PC-3 (cell line): ENCODE measurements around the gene CHN1. TPM values are rescaled to one million over a fixed set of nuclear protein-coding genes. Genes with fewer than 3 reads are reported as not detected.

ENCODE experiments used
- ATAC-seq: fragments of 200-7000 bp; cut with Tn5 transposase; 2 replicates; pipeline ENCODE4 v1.9.1; 2020; ENCODE audit warnings: mild to moderate bottlenecking, moderate library complexity
- BruUV-seq: library from RNA; stranded (reverse); fragments of 400-500 nt; replicated peaks from 2 replicates; lab custom pipeline; 2021; lab: Mats Ljungman, UMichigan
- CTCF ChIA-PET: fragments of 300-600 bp; sonication (Branson Sonifier 250); formaldehyde crosslinking; loops from one replicate; lab custom pipeline; 2022; ENCODE audit warnings: antibody characterized with exemption; lab: Charles Lee
- POLR2A ChIA-PET: fragments of 300-600 bp; sonication (Branson Sonifier 250); formaldehyde crosslinking; loops from one replicate; lab custom pipeline; 2022; ENCODE audit warnings: antibody characterized with exemption; ENCODE audit not compliant: unreplicated experiment; lab: Charles Lee
- DNase-seq: peaks from one replicate; pipeline ENCODE4 v3.0.0-alpha.2; 2015
- H2AFZ ChIP-seq: fragments of 300-600 bp; sonication (generic); 2 replicates; pipeline ENCODE4 v1.6.0; 2016; ENCODE audit warnings: antibody characterized with exemption, low read length
- H3F3A ChIP-seq: fragments of 300-600 bp; sonication (generic); one replicate; pipeline ENCODE4 v1.6.0; 2017; ENCODE audit warnings: antibody characterized with exemption, low read length, control low read depth, mild to moderate bottlenecking; ENCODE audit not compliant: unreplicated experiment
- H3K27ac ChIP-seq: fragments of 300-600 bp; sonication (generic); 2 replicates; pipeline ENCODE4 v1.5.1; 2016; ENCODE audit warnings: mild to moderate bottlenecking, low read length
- H3K27me3 ChIP-seq: fragments of 300-600 bp; sonication (generic); 2 replicates; pipeline ENCODE4 v1.6.1; 2016; ENCODE audit warnings: low read length, mixed read lengths
- H3K36me3 ChIP-seq: fragments of 300-600 bp; sonication (generic); 2 replicates; pipeline ENCODE4 v1.6.1; 2016; ENCODE audit warnings: low read depth, mixed run types, low read length, mixed read lengths
- H3K4me1 ChIP-seq: fragments of 300-600 bp; sonication (generic); 2 replicates; pipeline ENCODE4 v1.5.1; 2016; ENCODE audit warnings: low read length; ENCODE audit not compliant: insufficient read depth
- H3K4me2 ChIP-seq: fragments of 300-600 bp; sonication (generic); 2 replicates; pipeline ENCODE4 v1.6.0; 2016; ENCODE audit warnings: low read length
- H3K4me3 ChIP-seq: fragments of 300-600 bp; sonication (generic); 2 replicates; pipeline ENCODE4 v1.5.1; 2016; ENCODE audit warnings: mild to moderate bottlenecking, low read length, mixed read lengths
- H3K79me2 ChIP-seq: fragments of 300-600 bp; sonication (generic); 2 replicates; pipeline ENCODE4 v1.6.1; 2017; ENCODE audit warnings: low read length, mixed read lengths
- H3K9ac ChIP-seq: fragments of 300-600 bp; sonication (generic); 2 replicates; pipeline ENCODE4 v1.6.0; 2016; ENCODE audit warnings: mild to moderate bottlenecking, low read length
- H3K9me2 ChIP-seq: fragments of 300-600 bp; sonication (generic); replicated peaks from 2 replicates; pipeline ENCODE4 v1.6.1; 2016; ENCODE audit warnings: mixed run types, low read length, mixed read lengths
- H3K9me3 ChIP-seq: fragments of 300-600 bp; sonication (generic); 2 replicates; pipeline ENCODE4 v1.6.1; 2016; ENCODE audit warnings: low read length, mixed read lengths
- H4K20me1 ChIP-seq: fragments of 300-600 bp; sonication (generic); 2 replicates; pipeline ENCODE4 v1.6.1; 2016; ENCODE audit warnings: low read length, mixed read lengths
- CTCF ChIP-seq: fragments of 300-600 bp; sonication (generic); conservative IDR thresholded peaks from 2 replicates; pipeline ENCODE4 v1.5.1; 2017; ENCODE audit warnings: antibody characterized with exemption, low read depth, mild to moderate bottlenecking, low read length
- EZH2 ChIP-seq: fragments of 300-600 bp; sonication (generic); IDR thresholded peaks from one replicate; pipeline ENCODE4 v1.6.1; 2017; ENCODE audit warnings: antibody characterized with exemption, mild to moderate bottlenecking, low read length; ENCODE audit not compliant: unreplicated experiment
- EZH2phosphoT487 ChIP-seq: fragments of 300-600 bp; sonication (generic); IDR thresholded peaks from 2 replicates; pipeline ENCODE4 v1.6.1; 2018; ENCODE audit warnings: mild to moderate bottlenecking, antibody characterized with exemption, low read length, borderline replicate concordance
- intact Hi-C: fragments of 100-400 bp; cut with micrococcal nuclease; formaldehyde crosslinking; loops from 2 replicates; pipeline ENCODE4 v1.9.0; 2023
- total RNA-seq: library from RNA; depleted of rRNA; stranded (reverse); fragments of >200 nt; gene quantifications from 2 replicates; pipeline ENCODE4 v1.2.3, GENCODE V29; 2014

CHN1 gene
- total RNA-seq, 1 experiment from 2014 or later = 7.8 TPM

DNA sequence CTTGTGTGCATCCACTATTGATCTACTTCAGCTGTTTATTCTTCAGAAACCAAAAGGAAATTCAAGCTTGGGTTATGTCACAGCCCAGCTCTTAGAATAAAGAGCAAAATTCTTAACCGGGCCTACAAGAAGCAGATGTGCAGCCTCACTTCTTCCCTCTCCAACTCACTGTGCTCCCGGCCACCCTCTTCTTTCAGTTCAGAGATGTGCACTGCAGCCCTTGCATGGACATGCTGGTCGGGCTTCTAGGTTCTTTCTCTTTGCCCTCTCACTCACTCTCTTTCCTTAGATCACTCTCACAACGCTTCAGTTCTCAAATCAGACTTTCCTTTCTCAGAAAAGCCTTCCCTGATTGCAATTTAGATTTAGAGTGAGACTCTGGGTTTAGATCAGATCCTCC is 104.1 kb downstream of the CHN1 start:
- no peak overlapping the region for H3K9ac ChIP-seq

DNA sequence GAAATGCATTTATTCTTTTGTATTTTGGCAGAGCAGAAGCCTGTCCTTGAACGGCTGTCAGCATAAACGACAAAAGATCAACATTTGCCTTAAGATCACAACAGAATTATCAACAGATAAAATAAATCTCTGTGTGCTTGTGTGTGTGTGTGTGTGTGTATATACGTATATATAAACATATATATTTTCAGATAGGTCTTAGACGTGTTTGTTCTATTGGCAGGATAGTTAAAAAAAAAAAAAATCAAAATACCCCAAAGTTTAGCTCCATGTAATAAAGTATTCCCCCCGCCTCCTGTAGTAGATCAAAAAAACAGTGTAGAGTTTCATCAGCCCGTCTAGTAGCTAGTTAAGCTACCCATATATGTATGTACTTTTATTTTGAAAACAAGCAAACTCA is 107.9 kb downstream of the CHN1 start:
- POLR2A ChIA-PET = no interaction called here
- no peak for ATAC-seq
- no peaks in the 10 kb centered on the region for H3K27me3 ChIP-seq
- H3K27ac ChIP-seq = no peak overlapping the region
- intact Hi-C loops = no loop called here
- H3K9me3 ChIP-seq = no peaks in the 10 kb centered on the region
- H3F3A ChIP-seq = no peaks in the 10 kb centered on the region
- no peak for TF ChIP-seq CTCF
- TF ChIP-seq EZH2phosphoT487 = no peak
- no peak for TF ChIP-seq EZH2
- CTCF ChIA-PET = no interaction called here
- no peaks in the 10 kb centered on the region for H3K79me2 ChIP-seq
- no peaks in the 10 kb centered on the region for H3K4me1 ChIP-seq
- no peak for DNase-seq
- no peaks in the 10 kb centered on the region for H3K9me2 ChIP-seq
- no peak overlapping the region for H3K9ac ChIP-seq
- H3K4me2 ChIP-seq = no peak overlapping the region
- H2AFZ ChIP-seq = no peak overlapping the region
- no peaks in the 10 kb centered on the region for H3K36me3 ChIP-seq
- BruUV-seq = no TSS peak
- no peaks in the 10 kb centered on the region for H4K20me1 ChIP-seq
- no peak overlapping the region for H3K4me3 ChIP-seq

More for the DNA sequence above, 104.1 kb downstream of the CHN1 start:
- ChIA-PET CTCF (no interaction called here), POLR2A (no interaction called here)
- H3K27ac ChIP-seq = no peak overlapping the region
- no peaks in the 10 kb centered on the region for H3K9me3 ChIP-seq
- H3K79me2 ChIP-seq = no peaks in the 10 kb centered on the region
- DNase-seq = no peak
- H3K27me3 ChIP-seq = no peaks in the 10 kb centered on the region
- H3K4me3 ChIP-seq = no peak overlapping the region
- no peak for ATAC-seq
- intact Hi-C loops = no loop called here
- no peak overlapping the region for H3K4me2 ChIP-seq
- no peaks in the 10 kb centered on the region for H3K4me1 ChIP-seq
- BruUV-seq = no TSS peak
- no peaks in the 10 kb centered on the region for H3F3A ChIP-seq
- TF ChIP-seq CTCF = no peak
- H3K36me3 ChIP-seq = no peaks in the 10 kb centered on the region
- no peaks in the 10 kb centered on the region for H4K20me1 ChIP-seq
- H3K9me2 ChIP-seq = no peaks in the 10 kb centered on the region
- H2AFZ ChIP-seq = no peak overlapping the region

GRCh38 chr2:174893018-174893417 is 112.2 kb downstream of the CHN1 start:
- no TSS peak for BruUV-seq

More at GRCh38 chr2:174893018-174893417, 112.2 kb downstream of the CHN1 start:
- Histone ChIP-seq H3K4me3 (no peak overlapping the region), H3K9ac (no peak overlapping the region), H3K9me2 (no peaks in the 10 kb centered on the region), H4K20me1 (no peaks in the 10 kb centered on the region), H3K79me2 (no peaks in the 10 kb centered on the region), H3K27ac (no peak overlapping the region), H3K4me2 (no peak overlapping the region), H2AFZ (no peak overlapping the region), H3K9me3 (no peaks in the 10 kb centered on the region), H3K27me3 (no peaks in the 10 kb centered on the region), H3F3A (no peaks in the 10 kb centered on the region), H3K4me1 (no peaks in the 10 kb centered on the region), H3K36me3 (no peaks in the 10 kb centered on the region)
- DNase-seq (no peak), ATAC-seq (no peak)
- CTCF ChIA-PET = no interaction called here
- no peak for TF ChIP-seq EZH2
- TF ChIP-seq EZH2phosphoT487 = no peak
- no peak for TF ChIP-seq CTCF
- intact Hi-C loops = no loop called here
- POLR2A ChIA-PET = no interaction called here
